C4-2B (cell line): ENCODE data around the gene CDHR2.

Source experiments
- ZFX ChIP-seq: fragments of 450-650 bp; IDR thresholded peaks from 2 replicates; pipeline ENCODE4 v1.6.1; 2017
- TF ChIP-seq, protein P1 (sequence below): fragments of 450-650 bp; conservative IDR thresholded peaks from 2 replicates; pipeline ENCODE4 v1.5.1; 2017; ENCODE audit warnings: mild to moderate bottlenecking

DNA sequence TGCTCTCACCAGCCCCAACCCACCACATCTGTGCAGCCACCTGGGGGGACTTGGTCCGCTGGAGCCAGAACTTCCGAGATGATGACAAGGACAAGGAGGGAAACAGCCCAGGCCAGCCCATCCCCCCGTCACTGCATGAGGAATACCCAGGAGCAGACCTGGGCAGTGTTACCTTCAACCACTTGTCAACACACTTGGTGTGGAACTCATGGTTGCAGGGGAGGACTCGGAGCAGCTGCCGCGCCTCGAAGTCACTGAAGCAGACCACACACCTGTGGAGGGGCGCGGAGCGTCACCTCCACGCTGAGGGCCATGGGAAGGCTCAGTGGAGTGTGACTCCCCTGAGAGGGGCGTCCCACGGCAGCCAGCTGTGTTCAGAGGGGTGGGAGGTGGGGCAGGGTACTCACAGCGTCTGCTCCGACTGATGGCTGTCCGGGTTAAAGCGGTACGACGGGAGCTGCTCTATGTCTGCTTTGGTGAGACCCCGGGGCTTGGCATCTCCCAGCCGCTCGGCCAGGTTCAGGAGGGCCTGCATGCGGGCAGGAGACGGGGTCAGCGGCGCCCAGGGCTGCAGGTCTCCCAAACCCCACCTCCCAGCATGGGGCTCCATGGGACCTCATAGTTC, 19.9 kb upstream of the CDHR2 start:
- TF ChIP-seq, protein P1, sequence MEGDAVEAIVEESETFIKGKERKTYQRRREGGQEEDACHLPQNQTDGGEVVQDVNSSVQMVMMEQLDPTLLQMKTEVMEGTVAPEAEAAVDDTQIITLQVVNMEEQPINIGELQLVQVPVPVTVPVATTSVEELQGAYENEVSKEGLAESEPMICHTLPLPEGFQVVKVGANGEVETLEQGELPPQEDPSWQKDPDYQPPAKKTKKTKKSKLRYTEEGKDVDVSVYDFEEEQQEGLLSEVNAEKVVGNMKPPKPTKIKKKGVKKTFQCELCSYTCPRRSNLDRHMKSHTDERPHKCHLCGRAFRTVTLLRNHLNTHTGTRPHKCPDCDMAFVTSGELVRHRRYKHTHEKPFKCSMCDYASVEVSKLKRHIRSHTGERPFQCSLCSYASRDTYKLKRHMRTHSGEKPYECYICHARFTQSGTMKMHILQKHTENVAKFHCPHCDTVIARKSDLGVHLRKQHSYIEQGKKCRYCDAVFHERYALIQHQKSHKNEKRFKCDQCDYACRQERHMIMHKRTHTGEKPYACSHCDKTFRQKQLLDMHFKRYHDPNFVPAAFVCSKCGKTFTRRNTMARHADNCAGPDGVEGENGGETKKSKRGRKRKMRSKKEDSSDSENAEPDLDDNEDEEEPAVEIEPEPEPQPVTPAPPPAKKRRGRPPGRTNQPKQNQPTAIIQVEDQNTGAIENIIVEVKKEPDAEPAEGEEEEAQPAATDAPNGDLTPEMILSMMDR: no peak
- no peak for TF ChIP-seq ZFX
